Lower leg skin (tissue), 4 donors: ENCODE results near the gene SHC3. TPM values are rescaled to one million over a fixed set of nuclear protein-coding genes. Genes with fewer than 3 reads are reported as not detected.

Source experiments
- DNase-seq, 2 donors: peaks; one replicate each; pipeline ENCODE4 v3.0.0-alpha.2; 2019; ENCODE audit warnings: low spot score in 2 of 2
- H3K4me3 ChIP-seq: fragments of 200-600 bp; sonication (generic); 2 replicates; pipeline ENCODE4 v1.5.1; 2017; ENCODE audit warnings: mild to moderate bottlenecking, low read depth; ENCODE audit not compliant: poor library complexity, severe bottlenecking
- POLR2A ChIP-seq, 2 donors: fragments of 450-650 bp; IDR thresholded peaks; one replicate each; pipeline ENCODE4 v1.6.1; 2016 to 2017; ENCODE audit warnings: antibody characterized with exemption in 2 of 2, mild to moderate bottlenecking in 1 of 2, moderate library complexity in 1 of 2
- WGBS, 2 donors: methylation state at CpG; one replicate each; pipeline ENCODE4 v1.1.5; 2018; 5-methylcytosine and 5-hydroxymethylcytosine counted together
- intact Hi-C: fragments of 100-400 bp; cut with DNase I; formaldehyde crosslinking; loops from one replicate; pipeline ENCODE4 v1.15.0; 2023; ENCODE audit warnings: low total_unique reads
- total RNA-seq, 4 donors: library from RNA; depleted of rRNA; stranded (reverse); fragments of >200 nt; gene quantifications; one replicate each; pipeline ENCODE4 v1.1.0, GENCODE V29; 2016
- TF ChIP-seq, protein P1 (sequence below), 3 donors: fragments of 450-650 bp; IDR thresholded peaks; one replicate each; pipeline ENCODE4 v1.5.1; 2016; ENCODE audit warnings: antibody characterized with exemption in 3 of 3, mild to moderate bottlenecking in 3 of 3, moderate library complexity in 2 of 3

SHC3 gene
- total RNA-seq, 4 donors from 2014 or later: 0.49 to 3.7 (median 1.7) TPM

- intact Hi-C loops: no loop called here
Observed at GRCh38 chr9:89022902-89023301, 155.7 kb downstream of the SHC3 start.

DNA sequence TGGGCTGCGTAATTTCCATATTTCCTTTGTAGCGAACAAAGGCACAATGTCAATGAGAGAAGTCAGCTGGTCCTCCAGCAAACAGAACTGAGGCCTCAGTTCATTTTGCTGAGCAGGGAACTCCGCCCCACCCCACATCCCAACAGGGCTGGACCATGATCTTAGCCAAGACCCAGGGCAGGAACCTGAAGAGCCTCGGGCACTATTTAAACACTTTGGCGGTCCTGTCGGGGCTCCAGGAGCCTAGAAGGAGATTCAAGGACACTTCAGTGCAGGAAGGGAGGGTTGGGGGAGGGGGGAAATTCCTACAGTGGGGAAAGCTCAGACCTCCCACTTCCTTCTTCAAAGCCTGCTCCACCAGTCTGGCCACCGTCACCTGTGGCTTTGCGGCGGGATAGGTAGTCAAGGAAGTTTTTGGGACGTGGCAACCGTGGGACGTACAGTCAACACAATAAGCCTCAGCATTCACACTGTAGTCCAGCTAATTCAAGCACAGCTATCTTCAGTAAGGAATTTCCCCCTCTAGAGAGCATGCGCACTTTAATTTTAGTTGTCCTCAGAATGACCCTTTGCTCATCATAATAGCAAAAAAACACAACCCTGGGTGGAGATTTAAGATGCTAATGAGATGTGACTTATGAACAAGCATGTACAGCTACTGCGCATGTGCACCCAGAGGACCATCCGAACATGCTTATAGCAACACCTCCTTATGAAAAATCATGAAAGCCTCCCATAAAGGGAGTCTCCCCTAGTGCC is 156.4 kb downstream of the SHC3 start:
- TF ChIP-seq, protein P1, sequence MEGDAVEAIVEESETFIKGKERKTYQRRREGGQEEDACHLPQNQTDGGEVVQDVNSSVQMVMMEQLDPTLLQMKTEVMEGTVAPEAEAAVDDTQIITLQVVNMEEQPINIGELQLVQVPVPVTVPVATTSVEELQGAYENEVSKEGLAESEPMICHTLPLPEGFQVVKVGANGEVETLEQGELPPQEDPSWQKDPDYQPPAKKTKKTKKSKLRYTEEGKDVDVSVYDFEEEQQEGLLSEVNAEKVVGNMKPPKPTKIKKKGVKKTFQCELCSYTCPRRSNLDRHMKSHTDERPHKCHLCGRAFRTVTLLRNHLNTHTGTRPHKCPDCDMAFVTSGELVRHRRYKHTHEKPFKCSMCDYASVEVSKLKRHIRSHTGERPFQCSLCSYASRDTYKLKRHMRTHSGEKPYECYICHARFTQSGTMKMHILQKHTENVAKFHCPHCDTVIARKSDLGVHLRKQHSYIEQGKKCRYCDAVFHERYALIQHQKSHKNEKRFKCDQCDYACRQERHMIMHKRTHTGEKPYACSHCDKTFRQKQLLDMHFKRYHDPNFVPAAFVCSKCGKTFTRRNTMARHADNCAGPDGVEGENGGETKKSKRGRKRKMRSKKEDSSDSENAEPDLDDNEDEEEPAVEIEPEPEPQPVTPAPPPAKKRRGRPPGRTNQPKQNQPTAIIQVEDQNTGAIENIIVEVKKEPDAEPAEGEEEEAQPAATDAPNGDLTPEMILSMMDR (IDR thresholded peaks at IDR 0.05): no peak
- TF ChIP-seq POLR2A (IDR thresholded peaks at IDR 0.05): no peak
- no peak overlapping the region for H3K4me3 ChIP-seq
- intact Hi-C loops: no loop called here
- 57 to 68% methylated on average over 15 of the region's 15 CpGs for WGBS, 2 donors
- peak in 1 of 2 donors; percentile 59 for DNase-seq

More at GRCh38 chr9:89022902-89023301, 155.7 kb downstream of the SHC3 start:
- H3K4me3 ChIP-seq: no peak overlapping the region
- DNase-seq: peak in 1 of 2 donors; percentile 66
- TF ChIP-seq, protein P1 (IDR thresholded peaks at IDR 0.05): no peak
- no peak for TF ChIP-seq POLR2A (IDR thresholded peaks at IDR 0.05)
- WGBS, 2 donors: 55 to 61% methylated on average over 2 of the region's 2 CpGs

GRCh38 chr9:89021154-89021803 is 157.3 kb downstream of the SHC3 start:
- TF ChIP-seq, protein P1 (IDR thresholded peaks at IDR 0.05): no peak
- no peak for TF ChIP-seq POLR2A (IDR thresholded peaks at IDR 0.05)
- no peak overlapping the region for H3K4me3 ChIP-seq
- peak in 1 of 2 donors; percentile 65 for DNase-seq
- intact Hi-C loops: no loop called here
- 71 to 73% methylated on average over 8 of the region's 8 CpGs for WGBS, 2 donors

DNA sequence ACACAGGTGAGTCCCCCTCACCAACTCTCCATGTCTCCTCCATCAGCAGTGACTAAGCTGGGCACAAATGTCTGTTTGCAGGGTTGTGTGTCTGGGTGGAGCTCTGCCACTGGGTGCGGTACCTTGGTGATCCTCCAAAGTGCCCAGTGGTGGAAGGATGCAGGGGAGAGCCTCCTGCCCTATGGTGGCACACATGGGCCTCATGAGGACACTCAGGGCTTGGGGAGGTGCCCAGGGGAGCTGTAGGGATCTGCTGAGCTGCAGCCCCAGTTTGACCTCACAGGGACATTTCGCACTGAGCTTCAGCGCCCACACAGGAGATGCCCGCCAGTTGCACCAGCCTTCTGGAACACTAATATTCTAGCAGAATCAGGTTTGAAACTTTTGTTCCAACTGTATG is 157.9 kb downstream of the SHC3 start:
- no peak for TF ChIP-seq POLR2A (IDR thresholded peaks at IDR 0.05)
- TF ChIP-seq, protein P1 (IDR thresholded peaks at IDR 0.05): no peak
- intact Hi-C loops: no loop called here
- H3K4me3 ChIP-seq: no peak overlapping the region
- WGBS, 2 donors: 85 to 89% methylated on average over 4 of the region's 4 CpGs
- no peak for DNase-seq

GRCh38 chr9:89015336-89015735 is 163.3 kb downstream of the SHC3 start:
- H3K4me3 ChIP-seq: no peak overlapping the region
- 85 to 93% methylated on average over 2 of the region's 2 CpGs for WGBS, 2 donors
- no peak for TF ChIP-seq POLR2A (IDR thresholded peaks at IDR 0.05)
- TF ChIP-seq, protein P1 (IDR thresholded peaks at IDR 0.05): no peak
- intact Hi-C loops: no loop called here
- DNase-seq: no peak
